Globus pallidus (tissue), 1 donor: ENCODE data around the gene BMP6.
"Not testable (repeated sequence)": the region's sequence is repeated elsewhere in the genome, so short reads cannot be mapped to it uniquely, and the experiment has no call there.

Source experiments
- DNase-seq: peaks from one replicate; pipeline ENCODE4 v3.0.0-alpha.2; 2015; ENCODE audit warnings: low spot score

BMP6 gene

DNA sequence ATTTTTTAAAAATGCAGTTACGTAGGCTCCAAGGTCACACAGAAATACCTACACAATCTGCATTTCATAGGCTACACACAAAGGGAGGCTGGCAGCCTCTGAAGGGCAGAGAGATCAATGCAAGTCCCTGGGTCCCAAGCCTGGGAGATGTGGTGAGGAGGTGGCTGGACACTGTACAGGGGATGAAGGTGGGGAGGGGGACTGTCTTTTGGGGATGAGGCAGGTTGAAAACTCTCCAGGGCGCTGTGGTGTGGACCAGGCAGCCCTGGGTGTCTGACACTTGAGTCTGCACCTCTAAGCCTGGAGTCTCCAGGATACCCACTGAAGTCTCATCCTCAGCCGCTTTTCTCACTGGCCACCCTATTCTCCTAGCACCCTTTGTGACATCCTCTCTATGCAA lies 160.2 kb downstream of the BMP6 start:
- DNase-seq, result no peak

DNA sequence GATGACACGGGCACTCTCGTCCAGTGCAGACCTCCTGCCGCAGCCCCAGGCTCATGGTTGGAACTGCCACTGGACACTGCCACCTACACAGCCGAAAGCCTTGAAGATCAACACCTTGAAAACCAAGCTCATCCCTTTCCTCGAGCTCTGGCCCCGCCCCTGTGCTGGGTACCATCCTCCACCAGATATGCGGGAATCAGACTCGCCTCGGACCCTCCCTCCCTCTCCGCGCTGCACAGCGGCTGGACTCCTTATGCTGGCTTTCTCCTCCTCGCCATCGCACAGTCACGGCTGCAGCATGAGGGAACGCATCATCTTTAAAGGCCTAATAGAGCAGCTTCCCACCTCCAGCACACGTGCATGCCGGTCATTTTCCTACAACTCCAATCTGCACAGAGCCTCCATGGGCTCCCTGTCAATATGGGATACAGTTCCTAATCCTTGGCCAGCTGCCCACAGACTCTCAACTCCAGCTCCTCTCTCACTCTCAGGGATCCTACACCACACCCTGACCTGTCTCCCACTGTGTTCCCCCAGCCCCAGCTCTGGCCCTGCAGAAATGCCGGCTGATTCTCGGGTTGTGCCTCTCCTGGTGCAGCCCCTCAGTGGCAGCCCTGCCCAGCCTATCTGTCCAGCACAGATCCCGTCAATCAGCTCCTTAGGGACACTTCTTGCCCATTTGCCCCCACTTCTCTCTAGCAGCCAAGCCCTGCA lies 161.5 kb downstream of the BMP6 start:
- no peak for DNase-seq

DNA sequence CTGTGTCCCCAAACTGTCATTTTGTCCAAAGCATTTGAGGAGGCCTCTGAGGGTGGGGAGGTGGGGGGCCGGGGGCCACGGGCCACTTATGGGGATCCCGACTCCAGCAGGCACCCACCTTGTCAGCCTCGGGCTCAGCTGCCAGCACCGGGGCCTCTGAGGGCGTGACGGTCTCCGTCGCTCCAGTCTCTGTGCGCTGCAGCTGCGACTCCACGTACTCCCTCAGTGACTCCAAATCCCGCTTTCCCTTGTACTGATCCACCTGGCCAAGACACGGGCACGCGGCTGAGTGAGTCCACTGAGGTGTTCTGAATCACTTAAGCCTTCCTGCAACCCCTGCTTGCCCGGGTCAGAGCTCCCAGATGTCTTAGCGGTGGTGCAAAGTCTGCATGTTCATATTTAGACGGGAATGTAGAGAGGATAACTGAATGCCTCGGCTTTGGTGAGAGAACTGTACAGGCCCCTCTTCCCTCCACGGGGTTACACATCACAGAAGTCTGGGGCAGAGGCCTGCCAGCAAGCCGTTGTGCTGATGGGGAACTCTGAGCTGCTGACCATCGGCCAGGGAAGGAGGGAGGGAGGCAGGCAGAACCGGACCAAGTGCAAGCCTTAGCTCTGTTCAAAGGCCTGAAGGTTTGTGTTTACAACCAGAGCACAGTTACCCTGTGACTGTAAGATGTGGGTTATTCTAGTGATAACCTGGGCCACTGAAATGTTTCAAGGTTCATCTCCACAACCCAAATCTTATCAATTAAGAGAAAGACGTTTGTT lies 162.9 kb downstream of the BMP6 start:
- DNase-seq, result no peak

DNA sequence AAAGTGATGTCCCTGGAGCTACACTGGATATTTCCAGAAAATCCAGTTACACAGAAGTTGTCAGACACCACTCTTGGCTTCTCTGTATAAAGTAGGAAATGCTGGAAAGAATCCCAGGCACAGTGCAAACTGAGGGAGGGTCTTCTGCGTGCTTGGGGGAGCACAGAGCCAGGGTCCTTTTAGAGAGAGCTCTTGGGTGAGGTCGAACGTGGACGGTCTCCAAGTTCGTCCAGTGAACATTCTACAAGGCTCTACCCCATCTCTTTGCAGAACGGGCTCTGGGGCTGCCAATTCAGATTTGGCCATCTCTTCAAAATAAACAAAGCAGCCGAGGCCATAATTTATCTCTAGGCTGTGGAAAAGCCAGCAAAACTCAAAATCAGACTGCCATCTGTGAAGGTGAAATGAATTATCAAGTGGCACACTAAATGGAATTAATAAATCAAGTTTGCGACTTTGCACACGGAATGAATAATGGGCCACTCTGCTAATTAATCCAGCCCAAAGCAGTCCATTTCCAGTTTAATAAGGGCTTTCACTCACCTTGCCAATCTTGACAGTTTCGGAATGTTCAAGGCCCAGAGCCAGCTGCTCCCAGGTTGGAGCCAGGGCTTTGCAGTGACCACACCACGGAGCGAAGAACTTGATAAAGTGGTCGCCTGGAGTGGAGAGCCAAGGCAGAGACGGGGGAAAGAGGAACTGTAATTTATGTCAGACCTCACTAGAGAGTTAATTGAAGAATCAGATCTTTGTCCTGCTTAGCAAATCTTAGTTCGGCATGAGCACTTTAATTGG lies 165.4 kb downstream of the BMP6 start:
- DNase-seq, result no peak

DNA sequence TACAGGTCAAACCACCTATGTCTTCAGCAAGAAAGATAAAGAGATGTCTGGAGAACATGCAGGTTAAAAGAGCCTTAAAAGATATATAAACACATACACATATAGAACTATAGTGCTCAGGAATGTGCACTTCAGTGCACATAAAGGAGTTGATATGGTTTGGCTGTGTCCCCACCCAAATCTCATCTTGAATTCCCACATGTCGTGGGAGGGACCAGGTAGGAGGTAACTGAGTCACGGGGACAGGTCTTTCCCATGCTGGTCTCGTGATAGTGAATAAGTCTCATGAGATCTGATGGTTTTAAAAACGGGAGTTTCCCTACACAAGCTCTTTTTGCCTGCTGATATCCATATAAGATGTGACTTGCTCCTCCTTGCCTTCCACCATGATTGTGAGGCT lies 166.5 kb downstream of the BMP6 start:
- not testable (repeated sequence) for DNase-seq

DNA sequence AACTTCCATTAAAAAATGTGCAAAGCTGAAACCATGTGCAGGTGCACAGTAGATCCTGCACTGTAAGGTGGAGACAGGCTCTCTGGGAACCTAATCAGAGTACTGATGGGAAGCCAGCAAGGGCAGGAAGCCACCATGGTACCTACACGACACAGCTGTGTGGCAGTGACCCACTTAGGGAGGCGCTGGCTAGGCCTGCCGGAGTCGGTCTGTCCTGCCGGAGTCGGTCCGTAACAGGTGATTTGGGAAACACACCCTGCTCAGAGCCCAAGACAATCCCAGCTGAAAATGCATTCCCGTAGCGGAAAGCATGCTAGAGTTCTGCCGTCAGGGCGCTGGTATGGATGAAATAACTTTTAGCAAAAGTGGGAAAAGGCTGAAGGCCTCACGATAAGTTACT lies 167.4 kb downstream of the BMP6 start:
- DNase-seq, result no peak

DNA sequence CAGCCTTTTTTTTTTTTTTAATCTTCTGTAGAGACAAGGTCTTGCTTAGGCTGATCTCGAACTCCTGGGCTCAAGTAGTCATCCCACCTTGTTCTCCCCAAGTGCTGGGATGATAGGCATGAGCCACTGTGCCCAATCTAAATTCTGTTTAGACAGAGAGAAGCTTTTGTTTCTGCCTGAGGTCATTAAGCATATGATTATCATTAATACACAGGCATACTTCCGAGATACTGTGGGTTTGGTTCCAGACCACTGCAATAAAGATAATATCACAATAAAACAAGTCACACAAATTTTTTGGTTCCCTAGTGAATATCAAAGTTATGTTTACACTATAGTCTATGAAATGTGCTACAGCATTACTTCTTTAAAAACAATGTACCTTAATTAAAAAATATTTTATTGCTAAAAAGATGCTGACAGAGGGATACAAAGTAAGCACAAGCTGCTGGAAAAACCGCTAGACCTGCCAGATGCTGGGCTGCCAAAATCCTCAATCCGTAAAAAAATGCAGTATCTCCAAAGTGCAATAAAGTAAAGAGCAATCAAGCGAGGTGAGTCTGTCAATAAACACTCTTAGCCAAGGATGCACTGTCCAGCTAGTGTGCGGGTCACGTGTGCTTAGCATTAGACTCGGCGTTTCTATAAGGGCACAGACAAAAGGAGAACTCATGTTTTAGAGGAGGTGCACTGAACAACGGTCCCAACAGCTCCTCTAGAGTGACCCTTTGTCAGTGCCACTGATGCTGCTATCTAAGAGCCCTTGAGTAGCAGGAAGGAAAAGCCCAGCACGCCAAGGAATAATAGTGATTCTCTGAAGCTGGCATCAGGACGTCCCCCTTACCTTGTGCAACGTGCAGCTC lies 168.6 kb downstream of the BMP6 start:
- no peak for DNase-seq

DNA sequence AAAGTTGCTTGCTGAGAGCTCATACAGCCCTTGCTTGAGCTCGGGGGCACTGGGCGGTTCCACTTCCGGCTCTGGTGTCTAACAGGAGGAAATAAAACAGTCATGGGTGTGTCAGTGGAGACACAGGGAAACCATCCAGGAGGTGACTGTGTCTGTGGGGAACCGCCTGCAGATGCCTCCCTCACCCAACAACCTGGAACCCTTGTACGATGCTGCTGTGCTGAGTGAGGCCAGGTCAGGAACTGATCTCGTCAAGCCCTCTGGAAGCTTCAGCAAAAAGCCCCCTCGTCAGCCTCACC lies 169.2 kb downstream of the BMP6 start:
- DNase-seq, result no peak

DNA sequence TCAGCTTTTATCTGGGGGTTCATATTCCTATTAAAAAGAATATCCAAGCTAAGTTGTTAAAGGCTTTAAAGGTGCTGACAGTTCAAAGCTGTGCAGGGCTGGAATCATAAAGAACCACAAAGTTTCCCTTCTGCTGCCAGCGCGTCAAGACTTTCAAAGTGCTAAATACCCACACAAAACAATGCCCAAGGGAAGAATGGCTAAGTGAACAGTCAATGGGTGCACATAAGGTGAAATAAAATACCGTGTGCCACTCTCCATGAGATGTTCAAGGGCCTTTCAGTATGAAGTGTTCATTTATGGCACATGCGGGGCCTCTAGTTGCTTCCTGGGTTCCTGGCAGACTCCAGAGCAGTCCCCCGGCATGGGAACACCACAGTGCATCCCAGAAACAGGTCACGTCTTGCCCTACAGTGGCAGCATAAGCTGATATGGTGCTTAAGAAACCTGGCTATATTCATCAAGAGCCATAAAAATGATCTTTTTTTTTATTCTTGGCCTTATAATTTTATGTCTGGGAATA lies 170.6 kb downstream of the BMP6 start:
- no peak for DNase-seq

DNA sequence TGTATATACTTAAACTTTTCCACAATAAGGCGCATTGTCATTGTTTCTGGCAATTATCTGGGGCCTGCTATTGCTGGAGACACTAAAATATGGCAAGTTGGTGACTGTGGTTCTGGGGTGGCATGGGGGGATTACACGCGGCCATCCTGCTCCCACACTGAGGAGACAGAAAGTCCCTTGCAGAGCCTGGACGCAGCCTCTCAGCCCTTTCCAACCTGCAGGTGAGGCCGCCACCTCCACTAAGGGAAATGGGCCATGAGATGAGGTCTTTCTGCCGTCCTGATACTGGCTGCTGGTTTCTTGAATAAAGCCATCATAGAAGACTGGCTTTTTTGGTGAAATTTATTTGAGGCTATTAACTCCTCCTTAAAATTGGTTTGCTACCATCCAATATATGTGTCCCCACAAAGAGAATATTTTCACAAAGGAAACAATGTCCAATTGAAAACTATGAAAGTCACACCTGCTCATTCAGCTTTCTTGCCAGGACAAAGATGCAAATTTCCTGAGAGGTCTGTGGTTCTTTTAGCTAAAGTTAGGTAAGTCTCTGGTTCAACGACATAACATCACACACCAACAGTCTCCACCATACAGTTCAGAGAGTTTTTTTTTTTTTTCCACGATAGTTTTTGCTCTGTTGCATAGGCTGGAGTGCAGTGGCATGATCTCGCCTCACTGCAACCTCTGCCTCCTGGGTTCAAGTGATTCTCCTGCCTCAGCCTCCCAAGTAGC lies 171.7 kb downstream of the BMP6 start:
- no peak for DNase-seq

DNA sequence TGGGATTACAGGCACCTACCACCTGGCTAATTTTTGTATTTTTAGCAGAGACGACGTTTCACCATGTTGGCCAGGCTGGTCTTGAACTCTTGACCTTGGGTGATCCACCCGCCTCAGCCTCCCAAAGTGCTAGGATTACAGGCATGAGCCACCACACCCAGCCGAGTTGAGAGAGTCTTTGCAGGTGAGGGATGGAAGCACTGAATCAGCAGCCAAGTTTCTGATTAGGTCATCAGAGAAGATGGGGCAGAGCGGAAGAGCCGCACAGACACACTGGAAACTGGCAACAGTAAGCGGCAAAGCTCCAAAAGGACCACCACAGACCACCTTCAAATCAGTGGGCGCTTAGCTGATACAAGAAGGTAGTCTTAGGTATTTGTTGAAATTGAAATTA lies 172.3 kb downstream of the BMP6 start:
- not testable (repeated sequence) for DNase-seq

DNA sequence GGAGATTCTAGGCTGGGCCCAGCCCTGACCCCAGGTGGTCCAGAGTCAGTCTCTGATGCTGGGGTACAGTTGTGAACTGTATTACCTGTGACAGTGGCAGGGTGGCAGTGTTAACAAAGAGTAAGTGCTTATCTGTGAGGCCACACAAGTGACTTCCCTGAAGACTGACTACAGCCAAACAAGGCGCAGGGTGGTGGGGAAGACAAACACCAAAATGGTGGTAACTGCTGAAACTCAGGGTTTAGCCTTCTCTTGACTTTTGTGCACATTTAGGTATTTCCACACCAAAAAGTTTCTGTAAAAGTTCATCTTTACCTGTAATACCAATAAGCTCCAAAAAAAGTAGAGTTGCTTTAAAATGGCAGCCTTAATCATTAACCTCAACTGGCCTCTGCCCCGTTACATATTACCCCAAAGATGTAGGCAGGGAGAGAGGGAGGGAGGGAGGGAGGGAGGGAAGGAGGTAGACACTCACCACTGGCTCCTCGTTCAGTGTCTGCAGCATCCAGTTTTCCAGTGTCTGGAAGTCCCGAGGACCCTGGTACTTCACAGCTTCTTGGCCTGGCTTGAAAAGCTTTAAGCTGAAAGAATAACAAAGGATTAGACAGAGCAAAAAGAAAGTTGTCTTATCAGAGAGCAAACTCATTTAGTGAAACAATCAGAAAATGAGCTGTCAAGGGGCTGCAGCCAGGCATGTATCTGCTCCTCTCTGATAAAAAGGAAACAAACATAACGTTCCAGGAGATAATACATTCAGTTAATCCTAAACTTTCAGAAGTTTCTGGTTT lies 173.4 kb downstream of the BMP6 start:
- no peak for DNase-seq

DNA sequence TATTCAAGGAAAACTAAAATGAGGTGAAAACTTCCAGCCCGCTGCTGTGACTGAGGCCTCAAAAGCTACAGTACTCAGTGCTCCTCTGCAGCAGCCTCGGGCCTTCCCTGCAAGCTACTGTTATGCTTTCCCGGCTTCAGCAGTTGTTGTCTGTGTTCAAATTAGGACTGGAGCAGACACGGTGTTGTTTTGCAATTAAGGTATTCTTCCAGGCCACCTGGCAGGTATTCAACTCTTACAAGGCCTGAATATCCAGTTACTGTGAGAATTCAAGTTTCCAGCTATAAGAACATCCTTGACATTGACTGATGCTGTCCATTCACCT lies 174.0 kb downstream of the BMP6 start:
- DNase-seq, result no peak

DNA sequence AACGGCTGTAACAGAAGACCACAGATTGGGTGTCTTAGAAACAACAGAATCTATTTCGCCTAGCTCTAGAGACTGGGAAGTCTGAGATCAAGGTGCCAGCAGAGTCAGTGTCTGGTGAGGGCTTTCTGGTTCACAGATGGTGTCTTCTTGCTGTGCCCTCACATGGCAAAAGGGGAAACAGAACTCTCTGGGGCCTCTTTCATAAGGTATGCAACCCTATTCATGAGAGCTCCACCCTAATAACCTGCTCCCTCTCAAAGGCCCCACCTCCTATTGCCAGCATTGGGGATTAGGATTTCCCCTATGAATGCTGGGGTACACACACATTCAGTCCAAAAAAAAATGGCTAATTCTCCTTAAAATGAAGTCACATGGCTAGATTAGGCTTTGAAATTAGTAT lies 174.7 kb downstream of the BMP6 start:
- DNase-seq, result no peak

DNA sequence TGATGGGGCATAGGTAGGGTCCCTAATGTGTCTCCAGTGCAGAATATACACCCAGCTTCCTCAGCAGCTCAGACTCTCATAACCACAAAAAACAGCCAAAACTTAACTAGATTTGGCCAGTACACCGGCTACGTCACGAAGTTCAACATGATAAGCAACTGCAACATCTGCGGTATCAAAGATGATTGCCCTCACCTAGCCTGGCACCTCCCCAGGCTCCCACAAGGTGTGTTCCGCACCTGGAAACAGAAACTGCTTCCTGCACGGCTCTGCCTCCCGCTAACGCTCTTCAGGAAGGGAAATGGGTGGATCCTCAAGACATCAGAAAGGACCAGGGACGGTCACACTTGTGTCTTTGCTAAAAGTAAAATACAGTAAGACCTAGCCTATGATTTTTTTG lies 175.2 kb downstream of the BMP6 start:
- DNase-seq, result no peak

DNA sequence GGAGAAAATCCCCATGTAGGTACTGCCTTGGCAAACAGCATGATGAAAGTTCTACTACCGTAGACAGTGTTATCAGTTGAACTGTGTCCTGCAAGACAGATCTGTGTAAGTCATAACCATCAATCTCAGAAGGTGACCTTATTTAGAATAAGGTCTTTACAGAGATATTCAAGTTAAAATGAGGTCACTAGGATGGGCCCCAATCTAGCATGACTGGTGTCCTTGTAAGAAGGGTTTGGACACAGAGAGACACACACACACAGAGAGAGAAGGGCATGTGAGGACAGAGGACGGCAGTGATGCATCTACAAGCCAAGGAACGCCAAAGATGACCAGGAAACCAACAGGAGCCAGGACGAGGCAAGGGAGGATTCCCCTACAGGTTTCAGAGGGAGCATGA lies 175.9 kb downstream of the BMP6 start:
- no peak for DNase-seq

DNA sequence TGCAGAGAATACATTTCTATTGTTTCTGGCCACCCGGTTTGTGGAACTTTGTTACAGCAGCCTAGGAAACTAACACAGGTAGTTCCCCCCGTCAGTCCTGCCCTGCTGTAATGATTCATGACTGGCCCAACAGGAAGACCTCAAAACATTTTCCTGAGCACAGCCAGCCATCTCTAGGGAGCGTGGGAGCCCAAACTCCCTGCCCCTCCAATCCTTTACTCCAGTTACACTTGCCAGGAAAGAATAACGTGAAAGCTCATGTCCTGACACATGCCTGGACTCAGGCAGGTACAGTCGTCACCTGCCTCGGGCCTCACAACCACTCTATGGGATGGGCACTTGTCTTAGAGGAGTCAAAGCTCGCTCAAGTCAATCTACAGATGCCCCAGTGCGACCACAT lies 176.3 kb downstream of the BMP6 start:
- DNase-seq, result no peak

DNA sequence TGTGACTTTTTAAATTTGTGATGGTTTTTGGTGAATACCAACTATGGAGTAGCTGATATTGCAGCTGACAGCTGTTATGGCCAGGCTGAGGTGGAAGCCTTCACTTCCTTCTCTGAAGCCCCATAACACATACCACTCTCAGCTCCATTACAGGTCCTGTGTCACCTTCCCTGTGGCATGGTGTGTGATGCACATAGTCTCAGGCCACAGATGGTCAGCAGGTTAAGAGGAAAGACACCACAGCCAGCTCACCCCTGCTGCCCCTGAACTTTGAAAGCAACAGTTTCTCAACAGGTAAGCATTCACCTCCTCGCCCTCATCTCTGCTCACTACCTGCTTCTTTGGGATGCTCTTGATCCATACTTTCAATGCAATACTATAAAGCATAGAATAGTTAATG lies 177.0 kb downstream of the BMP6 start:
- no peak for DNase-seq

DNA sequence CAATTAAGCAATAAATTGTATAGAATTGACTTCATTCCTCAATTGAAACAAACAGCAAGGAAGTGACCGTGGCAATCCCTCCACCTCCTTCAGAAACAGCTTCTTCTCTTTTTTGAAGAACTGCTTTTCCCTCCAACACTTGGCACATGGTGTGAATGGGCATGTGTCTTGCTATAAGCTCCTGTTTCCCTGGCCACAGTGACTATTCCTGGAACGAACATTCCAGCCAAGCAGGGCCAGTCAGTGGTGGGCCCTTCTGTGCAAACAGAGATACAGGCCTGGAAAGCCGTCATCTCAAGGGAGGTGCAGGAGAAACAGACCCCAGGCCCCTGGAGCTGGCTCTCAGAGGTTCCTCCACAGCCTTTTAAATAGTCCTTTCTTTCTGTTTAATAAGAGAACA lies 177.8 kb downstream of the BMP6 start:
- DNase-seq, result no peak

DNA sequence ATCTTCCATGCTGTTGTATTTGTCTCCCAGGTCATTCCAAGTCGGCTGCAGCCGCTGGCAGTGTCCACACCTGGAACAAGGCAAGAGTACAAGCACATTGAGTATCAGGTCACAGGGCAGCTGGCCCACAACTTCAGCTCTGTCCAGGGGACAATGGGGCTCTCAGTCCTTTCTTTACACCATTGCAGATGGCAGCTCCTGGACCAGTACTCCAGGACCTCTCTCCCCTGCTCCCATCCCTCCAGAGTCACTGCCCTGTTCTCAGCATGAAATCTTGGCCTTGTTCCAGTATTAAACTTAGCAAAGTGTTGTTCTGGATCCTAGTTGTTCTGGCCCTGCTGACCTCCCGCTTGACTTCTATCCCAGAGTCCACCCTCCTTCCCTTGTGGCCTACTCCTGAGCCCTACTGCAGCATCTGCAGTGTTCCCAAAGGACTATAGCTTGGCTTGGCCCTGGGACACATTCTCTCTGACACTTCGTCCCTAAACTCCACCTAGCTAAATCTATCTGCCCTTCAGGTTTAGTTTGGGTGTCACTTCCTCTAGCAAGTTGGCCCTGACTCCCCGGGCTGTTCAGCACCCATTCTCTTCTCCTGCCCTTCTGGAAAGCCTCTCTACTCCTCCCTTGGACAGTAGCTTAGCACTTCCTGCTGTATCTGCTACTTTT lies 178.9 kb downstream of the BMP6 start:
- no peak for DNase-seq
